GM19043 (cell line): ENCODE measurements around the gene ZMIZ1.
"Not testable (repeated sequence)": the region's sequence is repeated elsewhere in the genome, so short reads cannot be mapped to it uniquely, and the experiment has no call there.

Source experiments
- ATAC-seq: cut with Tn5 transposase; IDR thresholded peaks from one replicate; pipeline ENCODE4 v1.9.1; 2021; ENCODE audit warnings: low read depth; ENCODE audit not compliant: unreplicated experiment

Gene ZMIZ1

GRCh38 chr10:79030705-79031104 lies 38.1 kb upstream of the ZMIZ1 start:
- ATAC-seq = no peak

GRCh38 chr10:79031723-79032122 lies 37.0 kb upstream of the ZMIZ1 start:
- no peak for ATAC-seq

DNA sequence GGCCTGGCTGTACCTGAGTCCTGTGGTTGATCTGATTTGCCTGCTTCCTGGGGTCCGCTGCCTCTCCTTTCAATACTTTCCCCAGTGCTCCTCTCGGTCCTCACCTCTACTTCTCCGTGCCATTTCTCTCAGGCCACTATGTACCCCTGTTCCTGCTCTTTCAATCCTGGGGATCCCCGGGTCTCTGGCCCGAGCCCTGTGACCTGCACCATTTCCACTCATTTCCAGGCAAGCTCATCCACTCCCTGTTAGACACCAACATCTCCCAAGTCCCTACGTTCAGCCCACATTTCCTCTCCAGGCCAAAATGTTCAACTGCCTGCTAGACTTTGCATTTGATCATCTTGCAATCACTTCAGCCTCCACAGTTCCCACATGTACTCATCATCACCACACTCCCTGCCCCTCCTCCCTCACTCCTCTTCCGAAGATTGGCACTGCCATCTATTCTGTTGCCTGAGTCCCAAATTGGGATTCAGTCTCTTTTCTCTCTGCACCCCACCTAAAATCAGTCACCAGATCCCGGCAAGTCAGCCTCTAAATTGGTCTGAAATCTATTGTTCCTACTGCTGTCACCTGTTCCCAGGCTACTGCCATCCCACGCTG lies 34.4 kb upstream of the ZMIZ1 start:
- no peak for ATAC-seq

- not testable (repeated sequence) for ATAC-seq
Observed at GRCh38 chr10:79036416-79036815, 32.4 kb upstream of the ZMIZ1 start.

DNA sequence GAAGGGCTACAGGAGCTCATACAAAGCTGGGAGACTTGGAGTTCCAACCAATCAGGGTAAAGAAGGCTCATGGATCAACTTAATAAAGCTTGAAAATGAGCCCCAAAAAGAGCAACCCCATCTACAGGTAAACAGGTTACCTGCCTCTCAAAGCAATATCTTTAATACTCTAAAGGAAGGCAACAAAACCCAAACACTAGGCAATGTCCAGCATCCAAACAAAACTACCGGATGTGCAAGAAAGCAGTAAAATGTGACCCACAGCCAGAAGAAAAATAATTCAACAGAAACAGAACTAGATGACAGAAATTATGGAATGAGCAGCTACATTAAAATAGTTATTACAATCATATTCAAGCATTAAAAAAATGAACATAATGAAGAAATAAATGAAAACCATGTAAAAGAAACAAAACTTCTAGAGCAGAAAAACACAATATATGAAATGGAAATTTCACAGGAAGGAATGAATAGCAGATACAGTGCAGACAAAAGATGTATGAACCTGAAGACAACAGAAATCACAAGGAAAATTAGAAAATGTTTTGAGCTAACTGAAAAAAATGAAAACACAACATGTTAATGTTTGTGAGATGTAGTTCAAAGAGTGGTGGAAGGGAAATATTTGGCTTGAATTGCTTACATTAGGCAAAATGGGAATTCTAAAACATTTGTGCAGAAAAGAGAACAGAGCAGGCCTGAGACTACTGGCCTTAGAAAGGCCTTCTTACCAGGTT lies 30.5 kb upstream of the ZMIZ1 start:
- ATAC-seq = no peak

DNA sequence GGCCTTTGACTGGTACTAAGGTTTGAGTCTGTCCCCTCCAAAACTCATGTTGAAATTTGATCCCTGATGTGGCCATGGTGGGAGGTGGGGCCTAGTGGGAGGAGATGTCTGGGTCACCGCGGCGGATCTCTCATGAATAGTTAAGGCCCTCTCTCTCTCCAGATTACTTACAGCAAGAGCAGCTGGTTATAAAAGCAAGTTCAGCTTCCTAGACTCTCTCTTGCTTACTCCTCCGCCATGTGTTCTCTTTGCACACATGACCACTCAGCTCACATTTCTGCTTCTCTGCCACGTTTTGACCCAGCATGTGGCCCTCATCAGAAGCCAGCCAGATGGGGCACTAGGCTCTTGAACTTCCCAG lies 29.9 kb upstream of the ZMIZ1 start:
- ATAC-seq = no peak

GRCh38 chr10:79042639-79043411 lies 25.9 kb upstream of the ZMIZ1 start:
- no peak for ATAC-seq

DNA sequence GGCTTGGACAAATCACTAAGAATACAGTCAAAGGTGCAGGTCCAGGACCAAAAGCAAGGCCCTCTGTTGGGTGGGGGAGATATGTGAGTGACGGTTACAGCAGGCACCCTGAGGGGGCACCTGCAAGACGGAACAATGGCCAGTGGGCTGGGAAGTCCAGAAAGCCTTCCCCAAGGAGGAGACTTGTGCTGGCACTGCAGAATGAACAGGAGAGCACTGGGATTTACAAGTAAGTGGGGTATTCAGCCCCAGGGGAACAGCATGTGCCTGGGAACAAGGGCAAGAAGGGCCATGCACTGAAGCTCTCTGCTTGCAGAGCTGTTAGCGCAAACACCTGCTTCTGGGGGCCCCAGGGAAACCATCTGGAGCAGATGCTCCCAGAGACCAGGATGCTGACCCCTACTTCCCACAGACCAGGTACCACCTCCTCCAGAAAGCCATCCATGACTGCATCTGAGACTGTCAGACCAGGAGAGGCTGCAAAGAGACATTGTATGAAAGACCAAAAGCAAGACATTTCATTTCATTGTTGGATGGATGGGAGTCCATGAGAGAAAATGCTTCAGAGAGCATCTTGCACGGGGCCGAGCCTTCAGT lies 24.6 kb upstream of the ZMIZ1 start:
- no peak for ATAC-seq

- ATAC-seq = no peak
Observed at GRCh38 chr10:79044846-79045245, 23.9 kb upstream of the ZMIZ1 start.

DNA sequence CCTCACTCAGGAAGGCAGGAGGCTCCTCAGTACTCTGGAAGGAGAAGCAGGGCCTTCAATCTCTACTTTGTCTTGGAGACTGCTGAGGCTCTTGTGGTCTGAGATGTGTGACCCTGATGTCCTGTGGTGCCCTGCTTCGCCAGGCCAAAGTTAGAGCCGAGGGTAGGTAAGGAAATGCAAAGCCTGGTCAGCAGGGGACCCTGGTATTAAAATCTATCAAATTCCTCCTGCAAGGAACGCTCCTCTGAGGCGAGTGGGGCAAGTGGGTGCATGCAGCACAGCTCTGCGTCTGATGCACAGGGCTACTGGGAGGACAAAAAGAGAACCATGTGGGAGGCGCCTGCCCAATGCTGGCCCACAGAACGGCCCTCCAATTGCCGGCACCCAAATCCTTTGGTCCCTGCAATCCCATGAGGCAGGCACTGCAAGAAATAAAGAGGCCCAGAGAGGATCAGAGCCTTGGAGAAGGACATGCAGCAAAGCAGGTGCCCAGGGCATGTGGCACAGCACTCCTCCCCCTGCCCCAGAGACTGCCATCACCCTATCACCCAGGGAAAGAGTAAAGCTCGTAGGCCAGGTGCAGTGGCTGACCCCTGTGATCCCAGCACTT lies 23.1 kb upstream of the ZMIZ1 start:
- ATAC-seq = no peak

DNA sequence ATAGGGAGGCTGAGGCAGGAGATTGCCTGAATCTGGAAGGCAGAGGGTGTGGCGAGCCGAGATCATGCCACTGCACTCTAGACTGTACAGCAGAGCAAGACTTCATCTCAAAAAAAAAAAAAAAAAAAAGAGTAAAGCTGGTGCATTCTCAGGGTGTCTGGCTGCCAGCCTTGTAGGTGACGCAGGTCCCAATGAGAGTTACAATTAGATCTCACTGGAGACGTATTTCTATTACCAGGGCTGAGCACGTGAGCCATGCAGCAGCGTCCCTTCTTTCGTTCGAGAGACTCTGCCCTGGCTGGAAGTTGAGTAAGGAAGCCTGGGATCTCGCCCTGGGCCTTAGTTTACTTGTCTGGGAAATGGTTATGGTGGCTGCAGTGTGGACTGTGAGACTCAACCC lies 22.4 kb upstream of the ZMIZ1 start:
- ATAC-seq = no peak

DNA sequence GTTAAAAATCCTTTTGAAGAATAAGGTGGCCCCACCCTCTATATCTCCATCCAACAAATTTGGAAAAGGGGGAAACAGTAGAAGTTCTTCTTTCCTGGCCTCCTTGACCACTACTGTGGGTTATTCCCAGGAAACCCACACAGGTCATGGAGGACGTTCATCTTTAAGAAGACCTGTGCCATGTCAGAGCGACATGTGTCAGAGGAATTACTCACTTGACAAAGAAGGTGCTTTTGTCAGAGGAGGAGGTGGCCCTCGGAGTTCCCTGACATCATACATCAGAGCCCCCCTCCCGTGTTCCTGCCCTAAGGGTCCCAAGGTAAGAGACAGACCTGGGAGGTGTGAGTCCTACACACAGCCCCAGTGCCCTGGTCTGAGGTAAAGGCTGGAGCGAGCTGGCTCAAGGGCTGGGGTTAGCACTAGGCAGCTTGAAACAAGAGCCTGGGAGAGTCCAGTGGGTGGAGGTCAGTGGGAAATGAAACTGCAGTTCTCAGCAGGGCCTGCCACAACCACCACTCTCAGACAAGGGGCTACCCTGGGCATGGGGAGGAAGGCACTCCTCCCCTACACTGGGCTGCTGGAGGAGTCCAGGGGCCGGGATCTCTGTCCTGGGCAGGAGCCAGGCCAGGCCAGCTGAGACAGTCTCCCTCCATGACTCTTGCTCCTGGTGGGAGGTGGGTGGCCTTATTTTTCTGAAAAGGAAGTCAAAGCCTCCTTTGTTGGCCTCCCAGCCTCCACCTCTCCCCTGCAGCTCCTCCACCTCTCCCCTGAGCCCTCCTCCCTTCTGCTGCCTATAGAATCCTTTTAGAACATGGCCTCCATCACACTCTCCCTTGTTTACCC lies 21.8 kb upstream of the ZMIZ1 start:
- no peak for ATAC-seq

- ATAC-seq = no peak
Observed at GRCh38 chr10:79047584-79047874, 21.2 kb upstream of the ZMIZ1 start.

DNA sequence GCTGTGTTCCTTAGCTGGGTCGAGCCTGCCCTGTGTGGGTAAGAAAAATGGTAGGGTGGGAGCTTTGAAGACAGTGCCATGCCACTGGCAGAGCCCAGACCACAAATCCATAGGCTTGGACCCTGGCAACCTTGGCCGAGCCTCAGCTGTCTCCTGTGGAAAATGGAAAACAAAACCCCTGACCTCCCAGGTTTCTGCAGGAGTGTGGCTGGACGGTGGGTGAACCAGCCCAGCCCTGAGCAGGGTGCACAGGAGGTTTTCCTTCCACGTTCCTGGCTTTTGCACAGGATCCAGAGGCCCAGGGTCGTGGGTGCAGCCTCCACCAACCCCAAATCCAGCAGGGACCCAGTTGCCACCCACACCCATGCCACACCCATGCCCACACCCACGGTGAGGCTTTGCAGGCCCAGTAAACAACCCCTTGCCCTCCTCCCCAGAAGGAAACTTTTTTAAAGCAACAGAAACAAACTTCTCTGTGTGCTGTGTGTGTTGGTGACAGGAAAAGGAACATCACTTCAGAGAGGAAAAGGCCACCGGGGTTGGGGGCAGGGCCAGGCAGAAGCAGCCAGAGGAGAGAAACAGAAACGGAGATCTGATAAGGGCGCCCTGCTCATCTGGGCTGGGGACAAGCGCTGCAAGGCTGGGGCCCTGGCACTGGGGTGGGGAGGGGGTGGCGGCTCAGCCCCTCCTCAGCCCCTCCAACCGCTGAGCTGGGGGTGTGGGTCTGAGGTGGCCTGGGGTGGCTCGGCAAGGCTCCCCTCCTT lies 20.7 kb upstream of the ZMIZ1 start:
- ATAC-seq = no peak

DNA sequence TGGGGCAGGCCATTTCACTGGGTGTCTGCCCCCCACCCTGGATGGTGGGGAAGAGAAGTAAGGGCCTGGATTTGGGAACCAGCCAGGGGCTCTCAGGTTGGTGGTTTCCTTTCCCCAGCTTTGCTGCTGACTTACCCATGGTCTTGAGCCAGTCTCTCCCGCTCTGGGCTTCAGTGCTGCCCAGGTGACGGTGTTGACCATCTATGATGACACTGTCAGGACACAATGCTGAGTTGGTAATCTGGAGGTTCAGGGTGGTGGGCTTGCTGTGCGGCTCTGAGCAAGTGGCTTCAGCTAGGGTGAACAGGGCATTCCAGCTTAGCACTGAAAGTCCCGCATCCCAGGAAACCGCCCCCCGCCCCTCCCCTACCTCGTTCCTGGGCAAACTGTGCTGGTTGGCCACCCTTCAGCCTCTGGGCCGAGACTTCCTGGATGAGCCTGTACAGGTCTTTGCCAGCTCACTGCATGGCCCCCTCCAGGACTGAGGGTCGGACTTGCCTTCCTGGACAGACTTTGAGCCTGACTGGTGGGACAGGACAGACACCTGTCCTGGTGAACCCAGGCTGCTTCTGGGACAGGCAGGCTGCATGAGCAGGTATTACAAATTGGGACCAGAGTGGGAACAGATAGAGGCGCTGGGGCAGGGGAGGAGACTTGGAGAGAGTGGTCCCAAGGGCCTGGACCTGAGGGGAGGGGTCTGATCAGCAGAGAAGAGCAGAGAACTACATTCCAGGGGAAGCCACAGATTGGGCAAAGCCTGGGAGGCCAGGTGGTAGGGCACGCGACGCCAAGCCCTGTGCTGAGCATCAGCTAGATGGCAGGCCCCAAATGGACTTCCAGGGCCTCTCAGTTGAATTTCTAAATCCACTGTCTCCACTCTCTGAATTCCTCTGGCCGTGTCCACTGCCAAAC lies 19.9 kb upstream of the ZMIZ1 start:
- no peak for ATAC-seq

DNA sequence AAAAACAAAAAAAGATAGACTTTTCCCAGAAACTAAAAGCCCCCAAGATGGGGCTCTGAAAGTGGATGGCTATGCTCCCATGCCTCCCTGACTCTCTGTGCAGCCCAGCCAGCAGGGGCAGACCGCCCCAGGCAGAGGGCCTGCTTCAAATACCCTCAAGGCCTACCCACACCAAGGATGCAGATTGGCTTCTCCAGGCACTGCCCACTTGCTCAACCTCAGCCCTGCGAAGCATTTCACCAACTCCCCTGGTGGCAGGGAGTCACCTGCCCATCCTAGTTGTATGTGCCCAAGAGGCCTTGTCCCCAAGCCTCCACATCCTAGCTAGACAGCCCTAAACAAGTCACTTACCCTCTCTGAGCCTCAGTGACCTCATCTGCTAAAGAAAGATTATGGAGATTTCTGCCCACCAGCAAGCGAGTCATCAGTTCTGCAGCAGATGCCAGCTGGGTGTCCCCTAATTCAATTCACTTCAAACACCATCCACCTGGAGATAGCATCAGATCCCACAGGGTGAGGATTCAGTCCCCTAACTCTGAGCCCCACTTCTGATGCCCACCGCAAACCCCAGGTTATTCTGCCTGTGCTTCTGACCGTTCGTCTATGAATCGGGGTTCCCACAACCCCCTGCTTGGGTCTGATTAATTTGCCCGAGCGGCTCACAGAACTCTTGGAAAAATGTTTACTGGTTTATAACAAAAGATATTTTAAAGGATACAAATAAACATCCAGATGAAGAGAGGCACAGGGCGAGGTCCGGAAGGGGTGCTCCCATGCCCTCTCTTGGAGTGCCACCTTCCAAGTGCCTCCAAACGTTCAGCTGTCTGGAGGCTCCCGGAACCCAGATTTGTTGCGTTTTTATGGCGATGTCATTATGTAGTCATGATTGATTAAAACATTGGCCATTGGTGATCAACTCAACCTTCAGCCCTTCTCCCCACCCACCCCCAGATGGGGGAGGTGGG lies 18.6 kb upstream of the ZMIZ1 start:
- ATAC-seq = no peak

DNA sequence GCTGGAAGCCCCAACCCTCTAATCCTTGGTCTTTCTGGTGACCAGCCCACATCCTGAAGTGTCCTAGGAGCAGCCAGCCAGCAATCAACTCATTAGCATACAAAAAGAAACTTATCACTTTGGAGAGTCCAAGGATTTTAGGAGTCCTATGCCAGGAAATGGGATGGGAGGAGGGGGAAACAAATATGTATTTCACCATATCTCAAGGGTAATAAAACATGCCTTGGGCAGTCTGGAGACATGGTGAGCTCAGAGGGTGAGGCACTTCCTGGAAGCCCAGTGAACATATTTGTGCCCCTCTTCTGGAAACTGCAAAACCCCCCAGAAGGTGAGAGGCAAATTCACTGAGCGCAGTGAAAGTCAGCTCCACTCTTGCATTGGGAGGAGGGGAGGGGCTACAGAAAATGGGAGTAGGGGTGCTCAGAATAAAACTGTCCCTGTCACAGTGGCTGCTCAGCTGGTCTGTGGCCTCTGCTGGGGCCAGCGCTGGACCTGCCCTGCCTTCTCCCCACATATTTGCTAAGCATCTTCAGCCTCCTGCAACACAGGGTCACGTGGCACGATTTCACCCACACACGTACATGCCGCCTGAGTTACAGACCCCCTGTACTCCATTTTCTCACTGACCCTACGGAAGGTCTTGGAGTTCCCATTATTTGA lies 17.7 kb upstream of the ZMIZ1 start:
- no peak for ATAC-seq
